ENCODE results near the gene TNXB. TPM values are rescaled to one million over a fixed set of nuclear protein-coding genes. Genes with fewer than 3 reads are reported as not detected.

TNXB gene
- 100 to 1,000 TPM in 2 of 4 donors, 10 to 100 TPM in 2; 42.2 to 112 (median 80.9) TPM for total RNA-seq

GRCh38 chr6:32109114-32109764 lies at the start of gene TNXB:
Gene TNXB (minus strand): TSS chr6:32109338. CDS start chr6:32098198, 11,140 bp downstream.
- peak; percentile 5 to 13 for TF ChIP-seq POLR2A (IDR thresholded peaks at IDR 0.05)
- no peak for TF ChIP-seq CTCF (IDR thresholded peaks at IDR 0.05)
- WGBS, 2 donors, result 8 to 17% methylated on average over 12 of the region's 12 CpGs
- DNase-seq, result no peak
- intact Hi-C loops (cut with DNase I), result no loop called here
- H3K4me1 ChIP-seq, result peaks cover 16 to 71% of the 10 kb centered on the region in 2 donors
- peak within 1 kb of the TSS; percentile 66 to 78 (median 75) for H3K27ac ChIP-seq
- no peaks in the 10 kb centered on the region for H3K27me3 ChIP-seq
- H3K4me3 ChIP-seq (replicated peaks in 1 of 3), result peak within 1 kb of the TSS in 1 of 3 donors; percentile 33
- no peaks in the 10 kb centered on the region for H3K36me3 ChIP-seq
- no peaks in the 10 kb centered on the region for H3K9me3 ChIP-seq

- TF ChIP-seq CTCF (IDR thresholded peaks at IDR 0.05) (no peak), POLR2A (IDR thresholded peaks at IDR 0.05) (no peak)
- DNase-seq, result no peak
- no peak overlapping the region for H3K27ac ChIP-seq
- no peaks in the 10 kb centered on the region for H3K27me3 ChIP-seq
- H3K36me3 ChIP-seq, result peaks cover 0 to 7% of the 10 kb centered on the region in 2 donors
- intact Hi-C loops (cut with DNase I), result loop anchor here (10.0 kb wide), 1 partner anchor 113 kb away; no protein-coding TSS in a partner anchor
- H3K9me3 ChIP-seq, result no peaks in the 10 kb centered on the region
- H3K4me1 ChIP-seq, result peaks cover 14 to 17% of the 10 kb centered on the region in 2 donors
- no peak overlapping the region for H3K4me3 ChIP-seq (replicated peaks in 1 of 3)
Observed at GRCh38 chr6:32158052-32158451, 48.9 kb upstream of the TNXB start.

- DNase-seq, result no peak
- H3K27ac ChIP-seq, result no peak overlapping the region
- H3K27me3 ChIP-seq, result no peaks in the 10 kb centered on the region
- intact Hi-C loops (cut with DNase I), result loop anchor here (10.0 kb wide), 1 partner anchor 112 kb away; no protein-coding TSS in a partner anchor
- H3K36me3 ChIP-seq, result peaks cover 0 to 7% of the 10 kb centered on the region in 2 donors
- 90 to 95% methylated on average over 9 of the region's 9 CpGs for WGBS, 2 donors
- no peaks in the 10 kb centered on the region for H3K9me3 ChIP-seq
- TF ChIP-seq POLR2A (IDR thresholded peaks at IDR 0.05) (no peak), CTCF (IDR thresholded peaks at IDR 0.05) (no peak)
- no peak overlapping the region for H3K4me3 ChIP-seq (replicated peaks in 1 of 3)
- peaks cover 25 to 26% of the 10 kb centered on the region in 2 donors for H3K4me1 ChIP-seq
Observed at GRCh38 chr6:32156891-32157290, 47.8 kb upstream of the TNXB start.

- Histone ChIP-seq H3K27me3 (no peaks in the 10 kb centered on the region), H3K27ac (peak overlapping the region; percentile 68 to 95 (median 95)), H3K36me3 (peaks cover 0 to 7% of the 10 kb centered on the region in 2 donors), H3K9me3 (no peaks in the 10 kb centered on the region), H3K4me1 (peaks cover 25 to 26% of the 10 kb centered on the region in 2 donors), H3K4me3 (replicated peaks in 1 of 3) (peak overlapping the region; percentile 51 to 92 (median 57))
- 5 to 9% methylated on average over 12 to 13 of the region's 34 CpGs for WGBS, 2 donors
- TF ChIP-seq POLR2A (IDR thresholded peaks at IDR 0.05) (no peak), CTCF (IDR thresholded peaks at IDR 0.05) (peak; percentile 29 to 84 (median 74))
- DNase-seq, result peak; percentile 87
- intact Hi-C loops (cut with DNase I), result loop anchor here (5.0 to 10.0 kb wide), 2 partner anchors 37 to 110 kb away; no protein-coding TSS in a partner anchor
Observed at GRCh38 chr6:32154514-32155161, 45.5 kb upstream of the TNXB start.
